Cardiac muscle cell (in vitro differentiated cells and primary cell): ENCODE results near the gene CLEC12A. TPM values are rescaled to one million over a fixed set of nuclear protein-coding genes. Genes with fewer than 3 reads are reported as not detected.
"Not testable (repeated sequence)": the region's sequence is repeated elsewhere in the genome, so short reads cannot be mapped to it uniquely, and the experiment has no call there.

ENCODE experiments used
- DNase-seq, 2 donors: peaks; one replicate each; pipeline versions ENCODE4 v3.0.0 to v3.0.0-alpha.2; 2010 to 2017; ENCODE audit warnings: low read depth in 1 of 2, low spot score in 1 of 2
- H3K27ac ChIP-seq: fragments of 200-600 bp; sonication (generic); 2 replicates; pipeline ENCODE4 v1.5.1; 2016
- H3K27me3 ChIP-seq: fragments of 200-600 bp; sonication (generic); 2 replicates; pipeline ENCODE4 v1.6.0; 2016; ENCODE audit warnings: control low read depth
- H3K36me3 ChIP-seq: fragments of 200-600 bp; sonication (generic); 2 replicates; pipeline ENCODE4 v1.5.1; 2016; ENCODE audit warnings: control low read depth
- H3K4me1 ChIP-seq: fragments of 200-600 bp; sonication (generic); 2 replicates; pipeline ENCODE4 v1.8.1; 2017; ENCODE audit warnings: low read depth, mild to moderate bottlenecking, mixed run types
- H3K4me3 ChIP-seq: fragments of 200-600 bp; sonication (generic); 2 replicates; pipeline ENCODE4 v1.5.1; 2016; ENCODE audit warnings: mild to moderate bottlenecking
- H3K9me3 ChIP-seq: fragments of 200-600 bp; sonication (generic); 2 replicates; pipeline ENCODE4 v1.5.1; 2017; ENCODE audit warnings: low read depth, mild to moderate bottlenecking, control low read depth
- CTCF ChIP-seq: IDR thresholded peaks from 2 replicates; pipeline ENCODE4 v1.5.1; 2012; ENCODE audit warnings: low read depth, mild to moderate bottlenecking, low read length
- polyA plus RNA-seq: library from polyadenylated mRNA; unstranded; fragments of >200 nt; fragmentation: Nextera tagmentation; extraction: Ambion mirVana; gene quantifications from 2 replicates; pipeline ENCODE4 v1.2.1, GENCODE V29; 2016
- total RNA-seq: library from RNA; depleted of rRNA; stranded (reverse); fragments of >200 nt; gene quantifications from 2 replicates; pipeline ENCODE4 v1.2.3, GENCODE V29; 2016

Gene CLEC12A
- total and polyA plus RNA-seq, 2 experiments from 2014 or later = not detected

DNA sequence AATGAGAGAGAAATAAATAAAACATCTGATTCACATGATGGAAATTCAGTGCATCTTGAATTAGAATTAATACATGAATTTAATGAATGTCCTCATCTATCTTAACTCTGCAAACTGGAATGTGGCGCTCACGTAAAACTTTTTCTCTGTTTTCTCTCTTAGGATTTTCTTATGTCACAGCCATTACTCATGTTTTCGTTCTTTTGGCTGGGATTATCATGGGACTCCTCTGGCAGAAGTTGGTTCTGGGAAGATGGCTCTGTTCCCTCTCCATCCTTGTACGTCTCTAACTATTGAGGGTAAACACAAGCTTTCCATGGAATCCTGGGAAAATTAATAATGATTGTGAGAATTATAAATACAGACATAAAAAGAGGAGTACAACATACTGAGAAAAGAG is 44.2 kb downstream of the CLEC12A start:
- no peaks in the 10 kb centered on the region for H3K27me3 ChIP-seq
- no peak overlapping the region for H3K4me3 ChIP-seq

GRCh38 chr12:10016881-10017280 is 45.7 kb downstream of the CLEC12A start:
- DNase-seq = peak in 1 of 2 donors; percentile 13
- no peak for TF ChIP-seq CTCF

More for the DNA sequence above, 44.2 kb downstream of the CLEC12A start:
- no peak for DNase-seq
- Histone ChIP-seq H3K9me3 (no peaks in the 10 kb centered on the region), H3K36me3 (no peaks in the 10 kb centered on the region), H3K4me1 (no peaks in the 10 kb centered on the region), H3K27ac (no peak overlapping the region)
- no peak for TF ChIP-seq CTCF

DNA sequence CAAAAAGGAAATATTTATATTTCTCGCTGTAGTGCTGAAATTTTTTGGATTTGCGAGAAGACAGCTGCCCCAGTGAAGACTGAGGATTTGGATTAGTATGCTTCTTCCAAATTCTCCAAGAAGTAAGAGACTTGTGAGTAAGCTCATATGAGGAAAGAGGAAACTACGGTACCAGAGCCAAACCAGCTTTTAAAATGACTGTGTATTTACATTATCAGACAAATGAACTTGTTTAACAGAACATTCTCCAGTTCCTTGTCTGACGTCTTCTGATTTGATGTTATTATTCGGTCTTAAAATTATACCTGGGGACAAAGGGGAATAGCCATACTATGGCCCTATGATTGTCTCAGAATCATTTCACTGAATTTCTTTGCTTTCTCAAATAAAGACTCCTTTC is 47.2 kb downstream of the CLEC12A start:
- Histone ChIP-seq H3K27me3 (no peaks in the 10 kb centered on the region), H3K4me3 (no peak overlapping the region), H3K27ac (no peak overlapping the region), H3K4me1 (no peaks in the 10 kb centered on the region), H3K36me3 (no peaks in the 10 kb centered on the region), H3K9me3 (no peaks in the 10 kb centered on the region)
- TF ChIP-seq CTCF = no peak
- no peak for DNase-seq

More at GRCh38 chr12:10016881-10017280, 45.7 kb downstream of the CLEC12A start:
- no peaks in the 10 kb centered on the region for H3K36me3 ChIP-seq
- H3K4me3 ChIP-seq = no peak overlapping the region
- H3K27me3 ChIP-seq = no peaks in the 10 kb centered on the region
- no peaks in the 10 kb centered on the region for H3K9me3 ChIP-seq
- H3K4me1 ChIP-seq = no peaks in the 10 kb centered on the region
- H3K27ac ChIP-seq = no peak overlapping the region

DNA sequence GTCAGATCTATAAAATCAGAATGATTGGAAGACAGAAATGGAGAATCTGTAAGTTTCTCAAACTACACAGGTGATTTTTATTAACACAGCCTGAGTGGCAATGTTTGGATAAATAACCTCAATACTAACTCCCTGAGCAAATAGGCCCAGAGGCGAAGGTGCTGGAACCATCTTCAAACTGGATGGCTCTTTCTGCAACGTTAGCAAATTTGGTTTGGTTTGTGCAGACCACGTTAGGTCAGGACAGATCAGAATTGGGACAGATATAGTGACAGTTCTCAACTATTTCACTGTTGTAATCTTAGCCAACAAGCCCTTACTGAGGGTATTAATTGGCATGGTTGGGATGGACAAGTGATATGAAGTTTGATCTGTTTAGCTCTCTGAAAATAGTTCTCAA is 50.1 kb downstream of the CLEC12A start:
- Histone ChIP-seq H3K36me3 (no peaks in the 10 kb centered on the region), H3K4me3 (no peak overlapping the region), H3K27me3 (no peaks in the 10 kb centered on the region), H3K27ac (no peak overlapping the region), H3K4me1 (no peaks in the 10 kb centered on the region), H3K9me3 (no peaks in the 10 kb centered on the region)
- no peak for TF ChIP-seq CTCF
- DNase-seq = no peak

DNA sequence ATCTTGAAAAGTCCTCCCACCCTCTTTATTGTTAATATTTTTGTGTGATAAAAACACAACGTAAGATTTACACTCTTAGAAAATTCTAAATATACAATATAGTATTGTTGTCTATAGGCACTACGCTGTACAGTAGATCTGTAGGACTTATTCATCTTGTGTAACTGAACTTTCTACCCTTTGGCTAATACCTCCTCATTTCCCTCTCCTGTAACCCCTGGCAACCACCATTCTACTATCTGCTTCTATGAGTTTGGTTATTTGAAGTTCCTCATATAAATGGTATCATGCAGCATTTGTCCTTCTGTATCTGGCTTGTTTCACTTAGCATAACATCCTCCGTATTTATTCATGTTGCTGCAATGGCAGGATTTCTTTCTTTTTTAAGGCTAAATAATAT is 54.0 kb downstream of the CLEC12A start:
- Histone ChIP-seq H3K36me3 (no peaks in the 10 kb centered on the region), H3K27ac (no peak overlapping the region), H3K4me3 (no peak overlapping the region), H3K27me3 (no peaks in the 10 kb centered on the region), H3K9me3 (no peaks in the 10 kb centered on the region), H3K4me1 (no peaks in the 10 kb centered on the region)
- TF ChIP-seq CTCF = no peak
- no peak for DNase-seq

- not testable (repeated sequence) for H3K27me3 ChIP-seq, H3K27ac ChIP-seq, H3K4me1 ChIP-seq, H3K9me3 ChIP-seq, DNase-seq, H3K36me3 ChIP-seq, H3K4me3 ChIP-seq
Measured at GRCh38 chr12:10026666-10027065, 55.5 kb downstream of the CLEC12A start.
